ENCODE measurements around the gene ALLC.

GRCh38 chr2:3747826-3748225 is 89.8 kb downstream of the ALLC start:
- TF ChIP-seq CTCF (conservative IDR thresholded peaks at IDR 0.05; ENCODE audit: low read depth in 2 of 2) (no peak), EZH2 (IDR thresholded peaks at IDR 0.05; ENCODE audit: low read depth, unreplicated experiment) (no peak), REST (IDR thresholded peaks at IDR 0.05; ENCODE audit: unreplicated experiment) (no peak), POLR2AphosphoS5 (IDR thresholded peaks at IDR 0.05; ENCODE audit: low read depth) (no peak), ZNF331 (CRISPR knock-in tag; IDR thresholded peaks at IDR 0.05; ENCODE audit: low read depth) (no peak), CREB1 (CRISPR knock-in tag; IDR thresholded peaks at IDR 0.05; ENCODE audit: low read depth) (no peak), EZH2phosphoT487 (IDR thresholded peaks at IDR 0.05; ENCODE audit: unreplicated experiment) (no peak), JUNB (IDR thresholded peaks at IDR 0.05; ENCODE audit: unreplicated experiment) (no peak), ZNF462 (CRISPR knock-in tag; IDR thresholded peaks at IDR 0.05) (no peak), ZNF114 (CRISPR knock-in tag; IDR thresholded peaks at IDR 0.05) (no peak), ETS1 (IDR thresholded peaks at IDR 0.05) (no peak), NANOG (IDR thresholded peaks at IDR 0.05; ENCODE audit: borderline replicate concordance) (no peak)

Data from GM23338 (cell line).